Brain pericyte (primary cell): ENCODE data around the gene MYH10.

Source experiments
- DNase-seq: peaks from one replicate; pipeline ENCODE4 v3.0.0-alpha.2; 2012; ENCODE audit warnings: low read depth, low spot score

The MYH10 gene

GRCh38 chr17:8445536-8445935 is 185.0 kb downstream of the MYH10 start:
- no peak for DNase-seq

GRCh38 chr17:8444494-8444893 is 186.0 kb downstream of the MYH10 start:
- DNase-seq = no peak

- no peak for DNase-seq
Measured at GRCh38 chr17:8443756-8444155, 186.8 kb downstream of the MYH10 start.

GRCh38 chr17:8442310-8442709 is 188.2 kb downstream of the MYH10 start:
- no peak for DNase-seq

- DNase-seq = no peak
Measured at GRCh38 chr17:8441690-8442089, 188.8 kb downstream of the MYH10 start.

GRCh38 chr17:8439681-8440080 is 190.8 kb downstream of the MYH10 start:
- DNase-seq = no peak

- DNase-seq = no peak
Measured at GRCh38 chr17:8438441-8438840, 192.1 kb downstream of the MYH10 start.

GRCh38 chr17:8436844-8437171 is 193.7 kb downstream of the MYH10 start:
- DNase-seq = no peak

- DNase-seq = no peak
Measured at GRCh38 chr17:8436169-8436843, 194.2 kb downstream of the MYH10 start.

- peak; percentile 95 for DNase-seq
Measured at GRCh38 chr17:8435245-8436168, 195.0 kb downstream of the MYH10 start, which contains the start of gene NDEL1. Gene NDEL1 (plus strand): TSS chr17:8435884. CDS start chr17:8444272, 8,388 bp downstream.

GRCh38 chr17:8430966-8431365 is 199.6 kb downstream of the MYH10 start:
- no peak for DNase-seq

GRCh38 chr17:8426802-8427201 is 203.7 kb downstream of the MYH10 start:
- no peak for DNase-seq

GRCh38 chr17:8426094-8426720 is 204.3 kb downstream of the MYH10 start:
- DNase-seq = no peak
